H9 (cell line): ENCODE results near the gene ZGLP1. TPM values are rescaled to one million over a fixed set of nuclear protein-coding genes. Genes with fewer than 3 reads are reported as not detected.

Experiments
- DNase-seq: peaks from one replicate; pipeline ENCODE4 v3.0.0-alpha.2; 2017
- H2AFZ ChIP-seq: one replicate; pipeline ENCODE4 v1.6.1; 2013; ENCODE audit warnings: mild to moderate bottlenecking, low read length, control low read depth, moderate library complexity
- H2AK5ac ChIP-seq: 2 replicates; pipeline ENCODE4 v1.6.1; 2013; ENCODE audit warnings: low read length, control low read depth, mixed read lengths; ENCODE audit not compliant: insufficient read length
- H2BK120ac ChIP-seq: one replicate; pipeline ENCODE4 v1.6.1; 2013; ENCODE audit warnings: low read depth, mild to moderate bottlenecking, low read length, control low read depth, inconsistent platforms; ENCODE audit not compliant: poor library complexity, severe bottlenecking
- H2BK12ac ChIP-seq: 2 replicates; pipeline ENCODE4 v1.6.1; 2013; ENCODE audit warnings: low read length, control low read depth, mixed read lengths, low read depth; ENCODE audit not compliant: insufficient read length
- H2BK15ac ChIP-seq: 2 replicates; pipeline ENCODE4 v1.6.1; 2013; ENCODE audit warnings: low read depth, low read length, control low read depth
- H2BK20ac ChIP-seq: one replicate; pipeline ENCODE4 v1.6.1; 2013; ENCODE audit warnings: low read depth, mild to moderate bottlenecking, low read length, control low read depth, inconsistent platforms; ENCODE audit not compliant: poor library complexity, severe bottlenecking
- H2BK5ac ChIP-seq: 2 replicates; pipeline ENCODE4 v1.6.1; 2013; ENCODE audit warnings: low read length, control low read depth, mixed read lengths; ENCODE audit not compliant: insufficient read length
- H3K14ac ChIP-seq: 2 replicates; pipeline ENCODE4 v1.6.1; 2013; ENCODE audit warnings: low read length, control low read depth; ENCODE audit not compliant: insufficient read depth
- H3K18ac ChIP-seq: 2 replicates; pipeline ENCODE4 v1.6.1; 2013; ENCODE audit warnings: low read depth, mild to moderate bottlenecking, mixed read lengths, low read length, control low read depth; ENCODE audit not compliant: insufficient read length
- H3K23ac ChIP-seq: 2 replicates; pipeline ENCODE4 v1.6.1; 2013; ENCODE audit warnings: low read length, control low read depth, mixed read lengths, low read depth; ENCODE audit not compliant: insufficient read length
- H3K23me2 ChIP-seq: 2 replicates; pipeline ENCODE4 v1.6.1; 2013; ENCODE audit warnings: low read depth, mild to moderate bottlenecking, mixed read lengths, low read length, control low read depth; ENCODE audit not compliant: insufficient read length, poor library complexity, severe bottlenecking
- H3K27ac ChIP-seq: 2 replicates; pipeline ENCODE4 v1.5.1; 2013; ENCODE audit warnings: low read length, control low read depth, mixed read lengths, low read depth; ENCODE audit not compliant: insufficient read length
- H3K27me3 ChIP-seq: 2 replicates; pipeline ENCODE4 v1.6.1; 2013; ENCODE audit warnings: low read length, control low read depth, inconsistent platforms; ENCODE audit not compliant: insufficient read depth
- H3K4ac ChIP-seq: 2 replicates; pipeline ENCODE4 v1.6.1; 2013; ENCODE audit warnings: low read depth, mild to moderate bottlenecking, control low read depth, inconsistent platforms, low read length, moderate library complexity
- H3K4me1 ChIP-seq: 2 replicates; pipeline ENCODE4 v1.6.1; 2013; ENCODE audit warnings: low read length, control low read depth, inconsistent platforms; ENCODE audit not compliant: insufficient read depth
- H3K4me2 ChIP-seq: 2 replicates; pipeline ENCODE4 v1.6.1; 2013; ENCODE audit warnings: low read length, control low read depth, mixed read lengths; ENCODE audit not compliant: insufficient read length, insufficient read depth
- H3K56ac ChIP-seq: 2 replicates; pipeline ENCODE4 v1.6.1; 2013; ENCODE audit warnings: low read depth, mild to moderate bottlenecking, mixed read lengths, low read length, control low read depth; ENCODE audit not compliant: insufficient read length
- H3K79me1 ChIP-seq: 2 replicates; pipeline ENCODE4 v1.6.1; 2013; ENCODE audit warnings: low read depth, mild to moderate bottlenecking, moderate library complexity, low read length, control low read depth, inconsistent platforms; ENCODE audit not compliant: insufficient read depth, poor library complexity, severe bottlenecking
- H3K79me2 ChIP-seq: 2 replicates; pipeline ENCODE4 v1.6.1; 2013; ENCODE audit warnings: low read length, control low read depth, inconsistent platforms; ENCODE audit not compliant: insufficient read depth
- H3K9ac ChIP-seq: 2 replicates; pipeline ENCODE4 v1.6.1; 2013; ENCODE audit warnings: low read length, control low read depth, mixed read lengths; ENCODE audit not compliant: insufficient read length; ENCODE audit errors: extremely low read depth
- H3K9me3 ChIP-seq: one replicate; pipeline ENCODE4 v1.6.1; 2013; ENCODE audit warnings: low read depth, low read length, inconsistent platforms; ENCODE audit not compliant: control insufficient read depth
- H3T11ph ChIP-seq: one replicate; pipeline ENCODE4 v1.6.1; 2013; ENCODE audit warnings: mild to moderate bottlenecking, low read length, control low read depth, inconsistent platforms
- H4K20me1 ChIP-seq: one replicate; pipeline ENCODE4 v1.6.1; 2013; ENCODE audit not compliant: control insufficient read depth, insufficient read length, insufficient read depth
- H4K5ac ChIP-seq: 2 replicates; pipeline ENCODE4 v1.6.1; 2013; ENCODE audit warnings: low read depth, mild to moderate bottlenecking, mixed read lengths, low read length, control low read depth; ENCODE audit not compliant: insufficient read length
- H4K8ac ChIP-seq: replicated peaks from 2 replicates; pipeline ENCODE4 v1.6.1; 2013; ENCODE audit warnings: low read length, control low read depth, mixed read lengths, low read depth; ENCODE audit not compliant: insufficient read length
- H4K91ac ChIP-seq: 2 replicates; pipeline ENCODE4 v1.6.1; 2013; ENCODE audit warnings: low read depth, mild to moderate bottlenecking, moderate library complexity, mixed read lengths, low read length, control low read depth; ENCODE audit not compliant: insufficient read length
- H3K27ac Mint-ChIP-seq, 3 experiments: 2 replicates in 2 of 3; 3 replicates in 1 of 3; pipeline ENCODE4 v1.8.0; 2020 to 2021; ENCODE audit warnings: mixed read lengths in 3 of 3, mild to moderate bottlenecking in 1 of 3, moderate library complexity in 1 of 3
- H3K27me3 Mint-ChIP-seq: 2 replicates; pipeline ENCODE4 v1.8.0; 2021; ENCODE audit warnings: low read depth, mild to moderate bottlenecking, moderate library complexity, mixed read lengths
- H3K36me3 Mint-ChIP-seq, 3 experiments: 2 replicates in 2 of 3; 3 replicates in 1 of 3; pipeline ENCODE4 v1.8.0; 2020 to 2021; ENCODE audit warnings: low read depth in 3 of 3, mixed read lengths in 3 of 3; ENCODE audit not compliant: insufficient read depth in 1 of 3
- H3K4me1 Mint-ChIP-seq, 2 experiments: 2 replicates each; pipeline ENCODE4 v1.8.0; 2020; ENCODE audit warnings: mixed read lengths in 2 of 2
- H3K4me3 Mint-ChIP-seq, 2 experiments: 2 replicates in 1 of 2; 3 replicates in 1 of 2; pipeline ENCODE4 v1.8.0; 2020 to 2021; ENCODE audit warnings: mild to moderate bottlenecking in 2 of 2, mixed read lengths in 2 of 2, moderate library complexity in 1 of 2
- H3K9me3 Mint-ChIP-seq, 2 experiments: 2 replicates in 1 of 2; 3 replicates in 1 of 2; pipeline ENCODE4 v1.8.0; 2020; ENCODE audit warnings: mild to moderate bottlenecking in 2 of 2, mixed read lengths in 2 of 2, moderate library complexity in 1 of 2
- WGBS: extraction: QIAGEN DNeasy Blood & Tissue Kit; methylation state at CpG from one replicate; pipeline ENCODE4 v1.1.7; 2013; ENCODE audit warnings: missing lambda C conversion rate, low lambda C conversion rate, mixed read lengths; ENCODE audit not compliant: insufficient read length; ENCODE audit errors: extremely low coverage; 5-methylcytosine and 5-hydroxymethylcytosine counted together
- total RNA-seq: library from RNA; stranded (reverse); gene quantifications from 2 replicates; pipeline ENCODE4 v1.2.1, GENCODE V29; 2021
- TF ChIP-seq, protein P1 (sequence below): fragments of 200-600 bp; sonication (generic); conservative IDR thresholded peaks from 3 replicates; pipeline ENCODE4 v1.8.0; 2021; ENCODE audit warnings: antibody characterized with exemption, mild to moderate bottlenecking

ZGLP1 gene
- total RNA-seq, 1 experiment from 2014 or later, result 6.9 TPM

DNA sequence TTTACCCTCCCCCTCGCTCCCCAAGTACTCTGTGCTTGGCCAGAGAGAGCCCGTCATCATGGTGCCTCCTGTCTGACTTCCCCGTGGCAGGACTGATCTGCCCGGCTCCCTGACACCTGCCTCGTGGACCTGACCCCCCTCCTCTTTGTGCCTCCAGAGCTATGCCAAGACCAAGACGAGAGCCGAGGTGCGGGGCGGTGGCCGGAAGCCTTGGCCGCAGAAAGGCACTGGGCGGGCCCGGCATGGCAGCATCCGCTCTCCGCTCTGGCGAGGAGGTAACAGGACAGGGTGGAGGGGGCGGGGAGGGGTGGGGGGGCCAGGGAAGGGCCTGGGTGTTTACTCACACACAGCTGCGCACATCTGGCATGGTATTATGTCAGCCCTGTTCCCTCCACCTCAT lies 53.1 kb downstream of the ZGLP1 start:
- H2BK12ac ChIP-seq, result no peak overlapping the region
- H4K8ac ChIP-seq, result no peak overlapping the region
- H3K9me3 ChIP-seq, result no peaks in the 10 kb centered on the region
- peaks cover 2% of the 10 kb centered on the region for H3K79me1 ChIP-seq
- Mint-ChIP-seq H3K27me3 (no peaks in the 10 kb centered on the region), H3K36me3 (peaks cover 29 to 57% (median 49%) of the 10 kb centered on the region in 3 experiments; a peak in 6 of 7 replicates), H3K27ac (no peak overlapping the region), H3K9me3 (no peaks in the 10 kb centered on the region; a peak in 1 of 5 replicates), H3K4me3 (no peak overlapping the region), H3K4me1 (peaks cover 5 to 9% of the 10 kb centered on the region in 2 experiments)
- H2BK5ac ChIP-seq, result no peak overlapping the region
- H2BK20ac ChIP-seq, result no peak overlapping the region
- H3K79me2 ChIP-seq, result no peaks in the 10 kb centered on the region
- H2BK120ac ChIP-seq, result no peak overlapping the region
- H3K23me2 ChIP-seq, result peaks cover 4% of the 10 kb centered on the region
- no peak overlapping the region for H3K14ac ChIP-seq
- DNase-seq, result no peak
- TF ChIP-seq, protein P1, sequence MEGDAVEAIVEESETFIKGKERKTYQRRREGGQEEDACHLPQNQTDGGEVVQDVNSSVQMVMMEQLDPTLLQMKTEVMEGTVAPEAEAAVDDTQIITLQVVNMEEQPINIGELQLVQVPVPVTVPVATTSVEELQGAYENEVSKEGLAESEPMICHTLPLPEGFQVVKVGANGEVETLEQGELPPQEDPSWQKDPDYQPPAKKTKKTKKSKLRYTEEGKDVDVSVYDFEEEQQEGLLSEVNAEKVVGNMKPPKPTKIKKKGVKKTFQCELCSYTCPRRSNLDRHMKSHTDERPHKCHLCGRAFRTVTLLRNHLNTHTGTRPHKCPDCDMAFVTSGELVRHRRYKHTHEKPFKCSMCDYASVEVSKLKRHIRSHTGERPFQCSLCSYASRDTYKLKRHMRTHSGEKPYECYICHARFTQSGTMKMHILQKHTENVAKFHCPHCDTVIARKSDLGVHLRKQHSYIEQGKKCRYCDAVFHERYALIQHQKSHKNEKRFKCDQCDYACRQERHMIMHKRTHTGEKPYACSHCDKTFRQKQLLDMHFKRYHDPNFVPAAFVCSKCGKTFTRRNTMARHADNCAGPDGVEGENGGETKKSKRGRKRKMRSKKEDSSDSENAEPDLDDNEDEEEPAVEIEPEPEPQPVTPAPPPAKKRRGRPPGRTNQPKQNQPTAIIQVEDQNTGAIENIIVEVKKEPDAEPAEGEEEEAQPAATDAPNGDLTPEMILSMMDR, result no peak
- no peak overlapping the region for H3K18ac ChIP-seq
- H3K4me2 ChIP-seq, result no peak overlapping the region
- H2AFZ ChIP-seq, result no peak overlapping the region
- no peaks in the 10 kb centered on the region; the same call in 1 of the 2 replicates for H3K4me1 ChIP-seq
- H3T11ph ChIP-seq, result no peak overlapping the region
- no peak overlapping the region for H3K56ac ChIP-seq
- H3K27ac ChIP-seq, result no peak overlapping the region
- no peak overlapping the region for H3K9ac ChIP-seq
- WGBS, result no CpG with 5 or more reads among the region's 18 CpGs
- H2AK5ac ChIP-seq, result no peak overlapping the region
- H2BK15ac ChIP-seq, result no peak overlapping the region
- no peak overlapping the region for H3K4ac ChIP-seq
- no peak overlapping the region for H3K23ac ChIP-seq
- H4K20me1 ChIP-seq, result peaks cover 4% of the 10 kb centered on the region
- H4K5ac ChIP-seq, result no peak overlapping the region
- H3K27me3 ChIP-seq, result no peaks in the 10 kb centered on the region
- no peak overlapping the region for H4K91ac ChIP-seq
